H9 (cell line): Measurements from ENCODE around the gene MAP9. TPM values are rescaled to one million over a fixed set of nuclear protein-coding genes. Genes with fewer than 3 reads are reported as not detected.

ENCODE experiments used
- DNase-seq: peaks from one replicate; pipeline ENCODE4 v3.0.0-alpha.2; 2017
- H2AFZ ChIP-seq: one replicate; pipeline ENCODE4 v1.6.1; 2013; ENCODE audit warnings: mild to moderate bottlenecking, low read length, control low read depth, moderate library complexity
- H2AK5ac ChIP-seq: 2 replicates; pipeline ENCODE4 v1.6.1; 2013; ENCODE audit warnings: low read length, control low read depth, mixed read lengths; ENCODE audit not compliant: insufficient read length
- H2BK120ac ChIP-seq: one replicate; pipeline ENCODE4 v1.6.1; 2013; ENCODE audit warnings: low read depth, mild to moderate bottlenecking, low read length, control low read depth, inconsistent platforms; ENCODE audit not compliant: poor library complexity, severe bottlenecking
- H2BK12ac ChIP-seq: 2 replicates; pipeline ENCODE4 v1.6.1; 2013; ENCODE audit warnings: low read length, control low read depth, mixed read lengths, low read depth; ENCODE audit not compliant: insufficient read length
- H2BK15ac ChIP-seq: 2 replicates; pipeline ENCODE4 v1.6.1; 2013; ENCODE audit warnings: low read depth, low read length, control low read depth
- H2BK20ac ChIP-seq: one replicate; pipeline ENCODE4 v1.6.1; 2013; ENCODE audit warnings: low read depth, mild to moderate bottlenecking, low read length, control low read depth, inconsistent platforms; ENCODE audit not compliant: poor library complexity, severe bottlenecking
- H2BK5ac ChIP-seq: 2 replicates; pipeline ENCODE4 v1.6.1; 2013; ENCODE audit warnings: low read length, control low read depth, mixed read lengths; ENCODE audit not compliant: insufficient read length
- H3K14ac ChIP-seq: 2 replicates; pipeline ENCODE4 v1.6.1; 2013; ENCODE audit warnings: low read length, control low read depth; ENCODE audit not compliant: insufficient read depth
- H3K18ac ChIP-seq: 2 replicates; pipeline ENCODE4 v1.6.1; 2013; ENCODE audit warnings: low read depth, mild to moderate bottlenecking, mixed read lengths, low read length, control low read depth; ENCODE audit not compliant: insufficient read length
- H3K23ac ChIP-seq: 2 replicates; pipeline ENCODE4 v1.6.1; 2013; ENCODE audit warnings: low read length, control low read depth, mixed read lengths, low read depth; ENCODE audit not compliant: insufficient read length
- H3K23me2 ChIP-seq: 2 replicates; pipeline ENCODE4 v1.6.1; 2013; ENCODE audit warnings: low read depth, mild to moderate bottlenecking, mixed read lengths, low read length, control low read depth; ENCODE audit not compliant: insufficient read length, poor library complexity, severe bottlenecking
- H3K27ac ChIP-seq: 2 replicates; pipeline ENCODE4 v1.5.1; 2013; ENCODE audit warnings: low read length, control low read depth, mixed read lengths, low read depth; ENCODE audit not compliant: insufficient read length
- H3K27me3 ChIP-seq: 2 replicates; pipeline ENCODE4 v1.6.1; 2013; ENCODE audit warnings: low read length, control low read depth, inconsistent platforms; ENCODE audit not compliant: insufficient read depth
- H3K4ac ChIP-seq: 2 replicates; pipeline ENCODE4 v1.6.1; 2013; ENCODE audit warnings: low read depth, mild to moderate bottlenecking, control low read depth, inconsistent platforms, low read length, moderate library complexity
- H3K4me1 ChIP-seq: 2 replicates; pipeline ENCODE4 v1.6.1; 2013; ENCODE audit warnings: low read length, control low read depth, inconsistent platforms; ENCODE audit not compliant: insufficient read depth
- H3K4me2 ChIP-seq: 2 replicates; pipeline ENCODE4 v1.6.1; 2013; ENCODE audit warnings: low read length, control low read depth, mixed read lengths; ENCODE audit not compliant: insufficient read length, insufficient read depth
- H3K56ac ChIP-seq: 2 replicates; pipeline ENCODE4 v1.6.1; 2013; ENCODE audit warnings: low read depth, mild to moderate bottlenecking, mixed read lengths, low read length, control low read depth; ENCODE audit not compliant: insufficient read length
- H3K79me1 ChIP-seq: 2 replicates; pipeline ENCODE4 v1.6.1; 2013; ENCODE audit warnings: low read depth, mild to moderate bottlenecking, moderate library complexity, low read length, control low read depth, inconsistent platforms; ENCODE audit not compliant: insufficient read depth, poor library complexity, severe bottlenecking
- H3K79me2 ChIP-seq: 2 replicates; pipeline ENCODE4 v1.6.1; 2013; ENCODE audit warnings: low read length, control low read depth, inconsistent platforms; ENCODE audit not compliant: insufficient read depth
- H3K9ac ChIP-seq: 2 replicates; pipeline ENCODE4 v1.6.1; 2013; ENCODE audit warnings: low read length, control low read depth, mixed read lengths; ENCODE audit not compliant: insufficient read length; ENCODE audit errors: extremely low read depth
- H3K9me3 ChIP-seq: one replicate; pipeline ENCODE4 v1.6.1; 2013; ENCODE audit warnings: low read depth, low read length, inconsistent platforms; ENCODE audit not compliant: control insufficient read depth
- H3T11ph ChIP-seq: one replicate; pipeline ENCODE4 v1.6.1; 2013; ENCODE audit warnings: mild to moderate bottlenecking, low read length, control low read depth, inconsistent platforms
- H4K20me1 ChIP-seq: one replicate; pipeline ENCODE4 v1.6.1; 2013; ENCODE audit not compliant: control insufficient read depth, insufficient read length, insufficient read depth
- H4K5ac ChIP-seq: 2 replicates; pipeline ENCODE4 v1.6.1; 2013; ENCODE audit warnings: low read depth, mild to moderate bottlenecking, mixed read lengths, low read length, control low read depth; ENCODE audit not compliant: insufficient read length
- H4K8ac ChIP-seq: replicated peaks from 2 replicates; pipeline ENCODE4 v1.6.1; 2013; ENCODE audit warnings: low read length, control low read depth, mixed read lengths, low read depth; ENCODE audit not compliant: insufficient read length
- H4K91ac ChIP-seq: 2 replicates; pipeline ENCODE4 v1.6.1; 2013; ENCODE audit warnings: low read depth, mild to moderate bottlenecking, moderate library complexity, mixed read lengths, low read length, control low read depth; ENCODE audit not compliant: insufficient read length
- H3K27ac Mint-ChIP-seq, 3 experiments: 2 replicates in 2 of 3; 3 replicates in 1 of 3; pipeline ENCODE4 v1.8.0; 2020 to 2021; ENCODE audit warnings: mixed read lengths in 3 of 3, mild to moderate bottlenecking in 1 of 3, moderate library complexity in 1 of 3
- H3K27me3 Mint-ChIP-seq: 2 replicates; pipeline ENCODE4 v1.8.0; 2021; ENCODE audit warnings: low read depth, mild to moderate bottlenecking, moderate library complexity, mixed read lengths
- H3K36me3 Mint-ChIP-seq, 3 experiments: 2 replicates in 2 of 3; 3 replicates in 1 of 3; pipeline ENCODE4 v1.8.0; 2020 to 2021; ENCODE audit warnings: low read depth in 3 of 3, mixed read lengths in 3 of 3; ENCODE audit not compliant: insufficient read depth in 1 of 3
- H3K4me1 Mint-ChIP-seq, 2 experiments: 2 replicates each; pipeline ENCODE4 v1.8.0; 2020; ENCODE audit warnings: mixed read lengths in 2 of 2
- H3K4me3 Mint-ChIP-seq, 2 experiments: 2 replicates in 1 of 2; 3 replicates in 1 of 2; pipeline ENCODE4 v1.8.0; 2020 to 2021; ENCODE audit warnings: mild to moderate bottlenecking in 2 of 2, mixed read lengths in 2 of 2, moderate library complexity in 1 of 2
- H3K9me3 Mint-ChIP-seq, 2 experiments: 2 replicates in 1 of 2; 3 replicates in 1 of 2; pipeline ENCODE4 v1.8.0; 2020; ENCODE audit warnings: mild to moderate bottlenecking in 2 of 2, mixed read lengths in 2 of 2, moderate library complexity in 1 of 2
- CTCF ChIP-seq: fragments of 200-600 bp; sonication (generic); conservative IDR thresholded peaks from 3 replicates; pipeline ENCODE4 v1.8.0; 2021; ENCODE audit warnings: antibody characterized with exemption, mild to moderate bottlenecking
- WGBS: extraction: QIAGEN DNeasy Blood & Tissue Kit; methylation state at CpG from one replicate; pipeline ENCODE4 v1.1.7; 2013; ENCODE audit warnings: missing lambda C conversion rate, low lambda C conversion rate, mixed read lengths; ENCODE audit not compliant: insufficient read length; ENCODE audit errors: extremely low coverage; 5-methylcytosine and 5-hydroxymethylcytosine counted together
- total RNA-seq: library from RNA; stranded (reverse); gene quantifications from 2 replicates; pipeline ENCODE4 v1.2.1, GENCODE V29; 2021

Gene MAP9
- total RNA-seq, 1 experiment from 2014 or later: 15.4 TPM

GRCh38 chr4:155399974-155400697, 23.4 kb upstream of the MAP9 start:
- Histone ChIP-seq H3T11ph (no peak overlapping the region), H3K4me2 (no peak overlapping the region), H3K9me3 (no peaks in the 10 kb centered on the region), H2BK5ac (no peak overlapping the region), H2BK20ac (no peak overlapping the region), H4K8ac (no peak overlapping the region), H3K18ac (no peak overlapping the region), H2AK5ac (no peak overlapping the region), H2AFZ (no peak overlapping the region), H4K91ac (no peak overlapping the region), H3K79me2 (no peaks in the 10 kb centered on the region), H3K4me1 (no peaks in the 10 kb centered on the region), H4K20me1 (no peaks in the 10 kb centered on the region), H3K9ac (no peak overlapping the region), H3K23ac (no peak overlapping the region), H2BK12ac (no peak overlapping the region), H3K79me1 (no peaks in the 10 kb centered on the region), H3K23me2 (no peaks in the 10 kb centered on the region), H4K5ac (no peak overlapping the region), H3K14ac (no peak overlapping the region), H2BK120ac (no peak overlapping the region), H2BK15ac (no peak overlapping the region), H3K56ac (no peak overlapping the region), H3K27me3 (no peaks in the 10 kb centered on the region), H3K27ac (no peak overlapping the region), H3K4ac (no peak overlapping the region)
- Mint-ChIP-seq H3K27ac (no peak overlapping the region), H3K9me3 (no peaks in the 10 kb centered on the region; a peak in 1 of 5 replicates), H3K4me3 (no peak overlapping the region), H3K27me3 (peaks cover 41% of the 10 kb centered on the region), H3K36me3 (no peaks in the 10 kb centered on the region), H3K4me1 (no peaks in the 10 kb centered on the region)
- no peak for TF ChIP-seq CTCF
- DNase-seq: no peak
- WGBS: no CpG with 5 or more reads among the region's 7 CpGs
